HG03108 (cell line): ENCODE measurements around the gene MAP6.

ENCODE experiments used
- ATAC-seq: cut with Tn5 transposase; IDR thresholded peaks from one replicate; pipeline ENCODE4 v1.9.1; 2021; ENCODE audit warnings: moderate library complexity; ENCODE audit not compliant: unreplicated experiment

The MAP6 gene

GRCh38 chr11:75667255-75667830 lies 1.5 kb downstream of the MAP6 start:
- ATAC-seq = no peak

GRCh38 chr11:75665990-75666389 lies 2.8 kb downstream of the MAP6 start:
- no peak for ATAC-seq

- no peak for ATAC-seq
These were observed 3.7 kb downstream of the MAP6 start for GRCh38 chr11:75665126-75665525.

GRCh38 chr11:75664389-75664788 lies 4.4 kb downstream of the MAP6 start:
- ATAC-seq = no peak

- ATAC-seq = no peak
These were observed 5.0 kb downstream of the MAP6 start for GRCh38 chr11:75663808-75664207.

GRCh38 chr11:75659836-75660235 lies 9.0 kb downstream of the MAP6 start:
- ATAC-seq = no peak

- no peak for ATAC-seq
These were observed 12.7 kb downstream of the MAP6 start for GRCh38 chr11:75656044-75656727.

- ATAC-seq = no peak
These were observed 13.2 kb downstream of the MAP6 start for GRCh38 chr11:75655605-75656004.

GRCh38 chr11:75654314-75654713 lies 14.5 kb downstream of the MAP6 start:
- ATAC-seq = no peak

- ATAC-seq = no peak
These were observed 15.3 kb downstream of the MAP6 start for GRCh38 chr11:75653532-75653931.

- ATAC-seq = no peak
These were observed 15.9 kb downstream of the MAP6 start for GRCh38 chr11:75652936-75653335.

GRCh38 chr11:75651218-75651617 lies 17.6 kb downstream of the MAP6 start:
- ATAC-seq = no peak

- no peak for ATAC-seq
These were observed 18.6 kb downstream of the MAP6 start for GRCh38 chr11:75650167-75650723.

- no peak for ATAC-seq
These were observed 23.9 kb downstream of the MAP6 start for GRCh38 chr11:75644946-75645345.

- no peak for ATAC-seq
These were observed 24.5 kb downstream of the MAP6 start for GRCh38 chr11:75644370-75644769.

- no peak for ATAC-seq
These were observed 26.3 kb downstream of the MAP6 start for GRCh38 chr11:75642402-75643113.

GRCh38 chr11:75639762-75640181 lies 29.1 kb downstream of the MAP6 start:
- ATAC-seq = no peak

GRCh38 chr11:75637998-75638397 lies 30.8 kb downstream of the MAP6 start:
- ATAC-seq = no peak

- ATAC-seq = no peak
These were observed 33.6 kb downstream of the MAP6 start for GRCh38 chr11:75635066-75635862.

- ATAC-seq = no peak
These were observed 35.3 kb downstream of the MAP6 start for GRCh38 chr11:75633409-75634066.

GRCh38 chr11:75632962-75633361 lies 35.9 kb downstream of the MAP6 start:
- no peak for ATAC-seq
